GM20000 (cell line): ENCODE results near the gene SH3PXD2A.

Source experiments
- DNase-seq: peaks from one replicate; pipeline ENCODE4 v3.0.0; 2012; ENCODE audit warnings: low spot score
- TF ChIP-seq, protein P1 (sequence below): IDR thresholded peaks from 2 replicates; pipeline ENCODE4 v1.5.1; 2012; ENCODE audit warnings: mild to moderate bottlenecking, control low read depth; ENCODE audit errors: extremely low read depth, missing control alignments

Gene SH3PXD2A

DNA sequence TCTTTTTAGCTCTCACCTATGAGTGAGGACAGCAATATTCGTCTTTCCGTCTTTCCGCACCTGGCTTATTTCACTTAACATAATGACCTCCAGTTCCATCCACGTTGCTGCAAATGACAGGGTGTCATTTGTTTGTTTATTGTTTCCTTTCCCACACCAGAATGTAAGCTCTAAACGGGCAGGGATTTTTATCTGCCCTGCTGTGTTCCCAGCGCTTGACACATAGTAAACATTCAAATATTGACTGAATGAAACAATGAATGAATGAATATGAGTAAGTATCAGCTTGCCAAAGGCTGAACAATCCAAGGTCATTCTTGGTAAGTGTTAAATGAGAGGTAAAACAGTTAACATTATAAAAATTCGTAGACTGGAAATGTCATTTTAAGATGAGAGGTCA is 12.8 kb downstream of the SH3PXD2A start:
- TF ChIP-seq, protein P1, sequence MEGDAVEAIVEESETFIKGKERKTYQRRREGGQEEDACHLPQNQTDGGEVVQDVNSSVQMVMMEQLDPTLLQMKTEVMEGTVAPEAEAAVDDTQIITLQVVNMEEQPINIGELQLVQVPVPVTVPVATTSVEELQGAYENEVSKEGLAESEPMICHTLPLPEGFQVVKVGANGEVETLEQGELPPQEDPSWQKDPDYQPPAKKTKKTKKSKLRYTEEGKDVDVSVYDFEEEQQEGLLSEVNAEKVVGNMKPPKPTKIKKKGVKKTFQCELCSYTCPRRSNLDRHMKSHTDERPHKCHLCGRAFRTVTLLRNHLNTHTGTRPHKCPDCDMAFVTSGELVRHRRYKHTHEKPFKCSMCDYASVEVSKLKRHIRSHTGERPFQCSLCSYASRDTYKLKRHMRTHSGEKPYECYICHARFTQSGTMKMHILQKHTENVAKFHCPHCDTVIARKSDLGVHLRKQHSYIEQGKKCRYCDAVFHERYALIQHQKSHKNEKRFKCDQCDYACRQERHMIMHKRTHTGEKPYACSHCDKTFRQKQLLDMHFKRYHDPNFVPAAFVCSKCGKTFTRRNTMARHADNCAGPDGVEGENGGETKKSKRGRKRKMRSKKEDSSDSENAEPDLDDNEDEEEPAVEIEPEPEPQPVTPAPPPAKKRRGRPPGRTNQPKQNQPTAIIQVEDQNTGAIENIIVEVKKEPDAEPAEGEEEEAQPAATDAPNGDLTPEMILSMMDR: no peak
- no peak for DNase-seq

DNA sequence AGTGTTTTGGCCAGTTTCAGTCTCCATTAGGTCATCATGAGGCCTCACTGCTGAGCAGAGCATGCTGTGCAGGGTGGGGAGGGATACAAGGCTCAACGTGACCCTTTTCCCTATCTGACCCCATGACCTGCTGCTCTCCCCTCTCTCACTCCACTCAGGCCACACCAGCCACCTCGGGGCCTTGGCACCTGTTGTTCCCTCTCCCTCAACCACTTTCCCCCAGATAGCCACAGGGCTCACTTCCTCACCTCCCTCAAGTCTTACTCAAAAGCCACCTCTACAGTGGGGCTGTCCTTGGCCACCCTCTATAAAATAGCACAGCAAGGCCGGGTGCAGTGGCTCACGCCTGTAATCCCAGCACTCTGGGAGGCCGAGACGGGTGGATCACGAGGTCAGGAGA is 13.9 kb downstream of the SH3PXD2A start:
- TF ChIP-seq, protein P1: no peak
- DNase-seq: no peak

DNA sequence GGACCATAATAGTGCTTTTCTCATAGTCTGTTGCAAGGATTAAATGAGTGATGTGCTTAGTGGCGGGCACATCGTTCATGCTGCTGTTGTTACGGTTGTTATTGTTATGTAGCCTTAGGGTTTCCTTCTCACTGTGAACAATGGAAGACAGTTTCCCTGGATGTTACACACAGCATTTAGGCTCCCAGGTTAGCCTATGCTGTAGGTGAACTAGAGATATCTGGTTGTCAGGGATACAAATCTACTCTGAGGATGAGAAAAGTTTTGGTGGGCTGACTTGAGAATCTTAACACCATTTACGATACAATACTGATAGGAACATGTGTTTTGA is 14.7 kb downstream of the SH3PXD2A start:
- DNase-seq: no peak
- TF ChIP-seq, protein P1: no peak

DNA sequence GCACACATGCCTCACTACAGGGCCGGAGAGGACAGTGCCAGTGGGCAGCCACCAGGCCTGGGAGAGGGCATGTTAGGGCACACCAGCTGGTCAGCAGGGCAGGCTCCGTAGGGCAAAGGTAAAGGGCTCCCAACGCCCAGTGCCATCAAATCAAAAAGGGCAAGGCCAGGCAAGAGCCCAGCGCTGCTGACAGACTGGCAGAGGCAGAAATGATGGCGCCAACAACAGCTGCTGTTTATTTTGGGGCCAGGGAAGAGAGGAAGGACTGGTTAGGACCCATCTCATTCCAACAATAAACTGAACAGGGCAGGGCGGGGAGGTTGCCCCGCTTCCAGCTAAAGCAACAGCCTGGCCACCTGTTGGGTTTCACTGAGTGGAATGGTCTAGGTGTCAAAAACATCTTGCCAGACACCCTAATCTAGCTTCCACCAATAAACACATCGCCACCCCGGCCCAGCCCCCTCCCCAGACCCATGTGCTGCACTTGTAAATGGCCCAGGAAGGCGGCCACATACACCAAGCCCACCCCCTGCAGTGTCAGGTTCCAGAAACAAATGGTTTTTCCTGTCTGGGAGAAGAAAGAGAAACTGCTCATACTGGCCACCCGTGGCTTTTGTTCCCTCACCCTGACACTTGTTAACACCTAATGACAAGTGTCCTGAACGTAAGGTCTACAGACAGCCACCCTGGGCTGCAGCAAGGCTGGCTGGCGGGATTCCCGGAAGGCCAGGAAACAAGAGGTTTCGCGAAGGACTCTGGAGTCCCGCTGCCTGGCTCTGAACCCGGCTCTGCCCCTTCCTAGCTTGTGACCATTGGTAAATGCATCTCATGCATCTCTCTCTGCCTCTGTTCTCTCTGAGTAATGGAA is 15.3 kb downstream of the SH3PXD2A start:
- no peak for DNase-seq

DNA sequence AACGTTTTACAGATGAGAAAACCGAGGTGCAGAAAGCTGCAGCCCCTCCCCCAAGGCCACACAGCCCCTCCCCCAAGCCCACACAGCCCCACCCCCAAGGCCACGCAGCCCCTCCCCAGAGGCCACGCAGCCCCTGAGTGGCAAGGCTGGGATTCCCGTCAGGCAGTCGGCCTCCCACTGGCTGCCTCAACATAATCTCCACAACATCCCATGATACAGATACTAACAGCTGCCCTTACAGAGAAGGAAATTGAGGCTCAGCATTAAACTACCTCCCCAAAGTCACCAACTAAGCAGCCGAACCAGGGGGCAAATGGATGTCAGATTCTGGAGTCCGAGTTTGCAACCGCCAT is 15.9 kb downstream of the SH3PXD2A start:
- TF ChIP-seq, protein P1: no peak
- DNase-seq: no peak

More for the DNA sequence above, 15.3 kb downstream of the SH3PXD2A start:
- TF ChIP-seq, protein P1: no peak

DNA sequence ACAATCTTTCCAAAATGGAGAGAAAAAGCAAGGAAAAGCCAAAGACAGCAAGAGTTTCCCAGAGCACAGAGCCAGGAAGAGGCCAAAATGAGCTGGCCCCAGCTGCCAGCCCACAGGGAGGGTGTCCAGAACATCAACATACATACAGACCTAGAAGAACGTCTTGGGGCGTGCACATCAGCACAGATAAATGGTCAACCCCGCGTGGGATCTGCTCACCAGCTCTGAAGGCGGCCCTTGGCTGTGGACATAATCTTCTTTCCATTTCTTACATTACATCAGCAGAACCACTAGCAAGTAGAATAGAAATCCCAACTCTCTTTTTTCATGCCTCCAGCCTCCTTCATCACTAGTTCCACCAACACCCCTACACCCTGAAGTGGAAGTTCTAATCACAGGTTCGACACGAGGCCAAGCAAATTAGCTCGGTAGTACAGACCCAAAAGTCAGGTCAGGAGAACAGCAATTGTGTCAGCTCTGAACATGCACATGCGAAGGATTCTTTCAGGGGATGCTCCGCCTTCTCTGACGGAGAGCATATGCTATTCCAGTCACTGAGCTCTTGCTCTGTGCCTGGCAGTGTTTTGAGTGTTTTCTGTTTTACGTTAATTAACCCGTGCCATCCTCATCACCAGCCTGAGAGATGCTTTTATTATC is 16.4 kb downstream of the SH3PXD2A start:
- DNase-seq: no peak
- TF ChIP-seq, protein P1: no peak

DNA sequence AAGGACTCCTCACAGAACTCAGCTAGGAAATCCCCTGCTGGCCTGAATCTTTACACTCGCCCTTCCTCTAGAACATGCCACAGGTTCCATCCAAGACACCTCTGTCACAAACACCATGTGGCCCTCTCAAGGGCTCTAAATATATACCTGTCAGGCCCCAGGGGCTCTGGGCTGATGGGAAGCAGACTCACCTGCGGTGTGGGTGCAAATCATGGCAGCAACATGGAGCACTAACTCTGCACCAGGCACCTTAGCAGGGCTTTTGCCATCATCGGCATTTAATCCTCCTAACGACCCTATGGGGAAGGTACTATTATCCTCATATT is 17.3 kb downstream of the SH3PXD2A start:
- TF ChIP-seq, protein P1: no peak
- DNase-seq: no peak
